Measurements from ENCODE around the gene TNS1. TPM values are rescaled to one million over a fixed set of nuclear protein-coding genes. Genes with fewer than 3 reads are reported as not detected.
A peak's percentile ranks its signal among the peaks of the same experiment; 100 is the strongest.

The TNS1 gene
- polyA plus RNA-seq, 1 of the 3 experiments (the other 2 are of a cell fraction), result 12.1 TPM

GRCh38 chr2:218026244-218026643 is 23.4 kb upstream of the TNS1 start:
- H3K4me3 ChIP-seq (ENCODE audit: low read depth in 2 of 2, low read length in 1 of 2), result no peak overlapping the region
- DNase-seq, result no peak
- POLR2A ChIA-PET, result no interaction called here
- H2AFZ ChIP-seq (ENCODE audit: low read depth), result no peak overlapping the region
- H3K4me1 ChIP-seq (ENCODE audit: control insufficient read depth in 1 of 2, insufficient read depth in 2 of 2, low read depth in 1 of 2, low read length in 1 of 2), result peaks cover 0 to 21% of the 10 kb centered on the region in 2 experiments; a peak in 1 of 4 replicates
- no peaks in the 10 kb centered on the region for H3K9me3 ChIP-seq
- H3K79me2 ChIP-seq (ENCODE audit: insufficient read depth), result no peaks in the 10 kb centered on the region
- WGBS (ENCODE audit: low lambda C conversion rate), result 81% methylated on average over 7 of the region's 7 CpGs
- CTCF ChIA-PET, result interaction anchor here (0.7 to 5.4 kb wide), 4 partner anchors 32 to 241 kb away, joined by 3 to 33 read pairs (median 4); no protein-coding TSS in a partner anchor
- no peak overlapping the region for H3K9ac ChIP-seq
- H3K27ac ChIP-seq (ENCODE audit: low read depth in 2 of 2, low read length in 1 of 2), result no peak overlapping the region
- no peaks in the 10 kb centered on the region for H3K36me3 ChIP-seq (replicated peaks in 1 of 2; ENCODE audit: control insufficient read depth in 1 of 2, insufficient read depth in 2 of 2, low read length in 1 of 2)
- H3K4me2 ChIP-seq, result no peak overlapping the region
- no peaks in the 10 kb centered on the region for H3F3A ChIP-seq (replicated peaks; ENCODE audit: insufficient read depth)
- TF ChIP-seq RXRA (IDR thresholded peaks at IDR 0.05; ENCODE audit: borderline replicate concordance, low read depth), result no peak
- TF ChIP-seq, protein P1, sequence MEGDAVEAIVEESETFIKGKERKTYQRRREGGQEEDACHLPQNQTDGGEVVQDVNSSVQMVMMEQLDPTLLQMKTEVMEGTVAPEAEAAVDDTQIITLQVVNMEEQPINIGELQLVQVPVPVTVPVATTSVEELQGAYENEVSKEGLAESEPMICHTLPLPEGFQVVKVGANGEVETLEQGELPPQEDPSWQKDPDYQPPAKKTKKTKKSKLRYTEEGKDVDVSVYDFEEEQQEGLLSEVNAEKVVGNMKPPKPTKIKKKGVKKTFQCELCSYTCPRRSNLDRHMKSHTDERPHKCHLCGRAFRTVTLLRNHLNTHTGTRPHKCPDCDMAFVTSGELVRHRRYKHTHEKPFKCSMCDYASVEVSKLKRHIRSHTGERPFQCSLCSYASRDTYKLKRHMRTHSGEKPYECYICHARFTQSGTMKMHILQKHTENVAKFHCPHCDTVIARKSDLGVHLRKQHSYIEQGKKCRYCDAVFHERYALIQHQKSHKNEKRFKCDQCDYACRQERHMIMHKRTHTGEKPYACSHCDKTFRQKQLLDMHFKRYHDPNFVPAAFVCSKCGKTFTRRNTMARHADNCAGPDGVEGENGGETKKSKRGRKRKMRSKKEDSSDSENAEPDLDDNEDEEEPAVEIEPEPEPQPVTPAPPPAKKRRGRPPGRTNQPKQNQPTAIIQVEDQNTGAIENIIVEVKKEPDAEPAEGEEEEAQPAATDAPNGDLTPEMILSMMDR (IDR thresholded peaks at IDR 0.05), result no peak
- no peak for TF ChIP-seq JUND (IDR thresholded peaks at IDR 0.05)
- TF ChIP-seq, protein P2, sequence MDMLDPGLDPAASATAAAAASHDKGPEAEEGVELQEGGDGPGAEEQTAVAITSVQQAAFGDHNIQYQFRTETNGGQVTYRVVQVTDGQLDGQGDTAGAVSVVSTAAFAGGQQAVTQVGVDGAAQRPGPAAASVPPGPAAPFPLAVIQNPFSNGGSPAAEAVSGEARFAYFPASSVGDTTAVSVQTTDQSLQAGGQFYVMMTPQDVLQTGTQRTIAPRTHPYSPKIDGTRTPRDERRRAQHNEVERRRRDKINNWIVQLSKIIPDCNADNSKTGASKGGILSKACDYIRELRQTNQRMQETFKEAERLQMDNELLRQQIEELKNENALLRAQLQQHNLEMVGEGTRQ (IDR thresholded peaks at IDR 0.05; ENCODE audit: borderline replicate concordance, low read depth, low read length), result no peak
- no peak for TF ChIP-seq NRF1 (IDR thresholded peaks at IDR 0.05; ENCODE audit: low read depth, low read length)
- TF ChIP-seq REST (IDR thresholded peaks at IDR 0.05; ENCODE audit: low read depth, low read length), result no peak
- H3K9me2 ChIP-seq, result no peaks in the 10 kb centered on the region
- H3K27me3 ChIP-seq (ENCODE audit: insufficient read depth), result no peaks in the 10 kb centered on the region
- H4K20me1 ChIP-seq (ENCODE audit: insufficient read depth), result no peaks in the 10 kb centered on the region

DNA sequence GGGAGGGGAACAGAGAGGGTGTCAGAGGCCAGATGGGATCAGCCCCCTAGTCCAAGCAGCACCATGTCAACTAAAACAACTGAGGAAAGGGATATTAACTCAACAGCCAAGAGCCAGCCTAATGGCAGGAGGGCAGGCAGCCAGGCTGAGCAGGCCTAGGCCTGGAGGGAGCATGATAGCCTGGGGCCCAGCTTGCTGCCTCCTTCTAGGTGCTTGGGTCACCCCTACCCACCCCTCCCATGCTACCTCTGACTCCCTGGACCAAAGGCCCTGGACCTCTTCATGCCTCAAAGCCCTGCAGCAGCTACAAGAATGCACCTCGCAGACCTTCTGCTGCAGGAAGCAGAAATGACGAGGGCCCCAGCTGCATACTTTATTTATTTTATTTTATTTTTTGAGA is 22.1 kb upstream of the TNS1 start:
- H3K9ac ChIP-seq, result no peak overlapping the region
- H3F3A ChIP-seq (replicated peaks; ENCODE audit: insufficient read depth), result no peaks in the 10 kb centered on the region
- no peak overlapping the region for H3K27ac ChIP-seq (ENCODE audit: low read depth in 2 of 2, low read length in 1 of 2)
- peaks cover 0 to 22% of the 10 kb centered on the region in 2 experiments; a peak in 1 of 4 replicates for H3K4me1 ChIP-seq (ENCODE audit: control insufficient read depth in 1 of 2, insufficient read depth in 2 of 2, low read depth in 1 of 2, low read length in 1 of 2)
- no peak overlapping the region for H2AFZ ChIP-seq (ENCODE audit: low read depth)
- no peaks in the 10 kb centered on the region for H4K20me1 ChIP-seq (ENCODE audit: insufficient read depth)
- CTCF ChIA-PET, result interaction anchor here (0.7 to 1.8 kb wide), 3 partner anchors 31 to 239 kb away, joined by 3 to 12 read pairs (median 7); no protein-coding TSS in a partner anchor
- 100% methylated on average over 2 of the region's 2 CpGs for WGBS (ENCODE audit: low lambda C conversion rate)
- no peak overlapping the region for H3K4me3 ChIP-seq (ENCODE audit: low read depth in 2 of 2, low read length in 1 of 2)
- no peaks in the 10 kb centered on the region for H3K9me3 ChIP-seq
- POLR2A ChIA-PET, result interaction anchor here (1.0 kb wide), 1 partner anchor 9 kb away, joined by 3 read pairs; no protein-coding TSS in a partner anchor
- H3K4me2 ChIP-seq, result no peak overlapping the region
- peak; percentile 2 for DNase-seq
- no peaks in the 10 kb centered on the region for H3K36me3 ChIP-seq (replicated peaks in 1 of 2; ENCODE audit: control insufficient read depth in 1 of 2, insufficient read depth in 2 of 2, low read length in 1 of 2)
- H3K27me3 ChIP-seq (ENCODE audit: insufficient read depth), result no peaks in the 10 kb centered on the region
- no peaks in the 10 kb centered on the region for H3K79me2 ChIP-seq (ENCODE audit: insufficient read depth)
- H3K9me2 ChIP-seq, result no peaks in the 10 kb centered on the region
- TF ChIP-seq SMC3 (IDR thresholded peaks at IDR 0.05; ENCODE audit: low read depth, low read length), result no peak
- no peak for TF ChIP-seq RXRA (IDR thresholded peaks at IDR 0.05; ENCODE audit: borderline replicate concordance, low read depth)
- no peak for TF ChIP-seq EZH2phosphoT487 (IDR thresholded peaks at IDR 0.05; ENCODE audit: borderline replicate concordance, low read depth)
- no peak for TF ChIP-seq SIN3A (IDR thresholded peaks at IDR 0.05; ENCODE audit: borderline replicate concordance, low read depth, low read length)
- TF ChIP-seq TAF1 (IDR thresholded peaks at IDR 0.05; ENCODE audit: borderline replicate concordance, low read depth, low read length), result no peak
- no peak for TF ChIP-seq EP300 (IDR thresholded peaks at IDR 0.05; ENCODE audit: borderline replicate concordance in 1 of 2, low read depth in 1 of 2, low read length in 1 of 2)
- TF ChIP-seq, protein P3, sequence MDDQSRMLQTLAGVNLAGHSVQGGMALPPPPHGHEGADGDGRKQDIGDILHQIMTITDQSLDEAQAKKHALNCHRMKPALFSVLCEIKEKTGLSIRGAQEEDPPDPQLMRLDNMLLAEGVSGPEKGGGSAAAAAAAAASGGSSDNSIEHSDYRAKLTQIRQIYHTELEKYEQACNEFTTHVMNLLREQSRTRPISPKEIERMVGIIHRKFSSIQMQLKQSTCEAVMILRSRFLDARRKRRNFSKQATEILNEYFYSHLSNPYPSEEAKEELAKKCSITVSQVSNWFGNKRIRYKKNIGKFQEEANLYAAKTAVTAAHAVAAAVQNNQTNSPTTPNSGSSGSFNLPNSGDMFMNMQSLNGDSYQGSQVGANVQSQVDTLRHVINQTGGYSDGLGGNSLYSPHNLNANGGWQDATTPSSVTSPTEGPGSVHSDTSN (IDR thresholded peaks at IDR 0.05), result no peak
- no peak for TF ChIP-seq NFIC (IDR thresholded peaks at IDR 0.05; ENCODE audit: borderline replicate concordance)
- TF ChIP-seq TCF12 (IDR thresholded peaks at IDR 0.05), result no peak
- no peak for TF ChIP-seq GATA2 (CRISPR knock-in tag; IDR thresholded peaks at IDR 0.05)
- TF ChIP-seq RCOR1 (IDR thresholded peaks at IDR 0.05; ENCODE audit: low read length), result no peak
- no peak for TF ChIP-seq NRF1 (IDR thresholded peaks at IDR 0.05; ENCODE audit: low read depth, low read length)
- TF ChIP-seq, protein P4, sequence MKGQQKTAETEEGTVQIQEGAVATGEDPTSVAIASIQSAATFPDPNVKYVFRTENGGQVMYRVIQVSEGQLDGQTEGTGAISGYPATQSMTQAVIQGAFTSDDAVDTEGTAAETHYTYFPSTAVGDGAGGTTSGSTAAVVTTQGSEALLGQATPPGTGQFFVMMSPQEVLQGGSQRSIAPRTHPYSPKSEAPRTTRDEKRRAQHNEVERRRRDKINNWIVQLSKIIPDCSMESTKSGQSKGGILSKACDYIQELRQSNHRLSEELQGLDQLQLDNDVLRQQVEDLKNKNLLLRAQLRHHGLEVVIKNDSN (IDR thresholded peaks at IDR 0.05; ENCODE audit: borderline replicate concordance, low read depth), result no peak
